Renal pelvis (tissue), 4 donors: ENCODE measurements around the gene BRAT1. TPM values are rescaled to one million over a fixed set of nuclear protein-coding genes. Genes with fewer than 3 reads are reported as not detected.

Experiments used
- DNase-seq: peaks from one replicate; pipeline ENCODE4 v3.0.0-alpha.2; 2013
- polyA plus RNA-seq, 3 donors: library from polyadenylated mRNA; unstranded; fragments of 120-200 nt; gene quantifications; one replicate each; pipeline ENCODE4 v1.2.1, GENCODE V29; 2013; ENCODE audit not compliant: insufficient read length in 3 of 3

BRAT1 gene
- polyA plus RNA-seq, 3 donors, result 30.2 to 42.4 (median 40.8) TPM

- DNase-seq, result no peak
Observed at GRCh38 chr7:2587778-2588177, 32.5 kb upstream of the BRAT1 start.

GRCh38 chr7:2587134-2587533, 31.8 kb upstream of the BRAT1 start:
- DNase-seq, result no peak

GRCh38 chr7:2586326-2587020, 31.1 kb upstream of the BRAT1 start:
- no peak for DNase-seq

GRCh38 chr7:2585446-2585845, 30.1 kb upstream of the BRAT1 start:
- DNase-seq, result no peak

- DNase-seq, result no peak
Observed at GRCh38 chr7:2583798-2584580, 28.7 kb upstream of the BRAT1 start.

- no peak for DNase-seq
Observed at GRCh38 chr7:2582006-2582735, 26.8 kb upstream of the BRAT1 start.

GRCh38 chr7:2580636-2581035, 25.3 kb upstream of the BRAT1 start:
- no peak for DNase-seq

- no peak for DNase-seq
Observed at GRCh38 chr7:2577914-2578680, 22.8 kb upstream of the BRAT1 start.

GRCh38 chr7:2576742-2577491, 21.6 kb upstream of the BRAT1 start:
- no peak for DNase-seq

GRCh38 chr7:2575733-2576340, 20.5 kb upstream of the BRAT1 start:
- no peak for DNase-seq

- no peak for DNase-seq
Observed at GRCh38 chr7:2575046-2575732, 19.9 kb upstream of the BRAT1 start.

GRCh38 chr7:2573761-2574160, 18.4 kb upstream of the BRAT1 start:
- no peak for DNase-seq

- no peak for DNase-seq
Observed at GRCh38 chr7:2572101-2572842, 16.9 kb upstream of the BRAT1 start.

- DNase-seq, result no peak
Observed at GRCh38 chr7:2571409-2571808, 16.1 kb upstream of the BRAT1 start.

GRCh38 chr7:2570021-2570420, 14.7 kb upstream of the BRAT1 start:
- no peak for DNase-seq

GRCh38 chr7:2569421-2569820, 14.1 kb upstream of the BRAT1 start:
- no peak for DNase-seq

GRCh38 chr7:2568521-2569223, 13.3 kb upstream of the BRAT1 start:
- DNase-seq, result no peak

- no peak for DNase-seq
Observed at GRCh38 chr7:2567679-2568278, 12.5 kb upstream of the BRAT1 start.
